OCI-LY7 (cell line): ENCODE results near the gene MSTN. TPM values are rescaled to one million over a fixed set of nuclear protein-coding genes. Genes with fewer than 3 reads are reported as not detected.

ENCODE experiments used
- BruUV-seq: library from RNA; stranded (reverse); fragments of 400-500 nt; replicated peaks from 2 replicates; lab custom pipeline; 2021; lab: Mats Ljungman, UMichigan
- CTCF ChIA-PET: fragments of 300-600 bp; sonication (Branson Sonifier 250); formaldehyde crosslinking; loops from one replicate; lab custom pipeline; 2022; ENCODE audit warnings: antibody characterized with exemption; ENCODE audit not compliant: unreplicated experiment; lab: Charles Lee
- POLR2A ChIA-PET: fragments of 300-600 bp; sonication (Branson Sonifier 250); formaldehyde crosslinking; loops from one replicate; lab custom pipeline; 2022; ENCODE audit warnings: antibody characterized with exemption; lab: Charles Lee
- DNase-seq: peaks from one replicate; pipeline ENCODE4 v3.0.0-alpha.2; 2015; ENCODE audit warnings: low spot score
- H2AFZ ChIP-seq: fragments of 200-600 bp; sonication (generic), shearing (Covaris generic); 2 replicates; pipeline ENCODE4 v1.6.1; 2014; ENCODE audit warnings: mild to moderate bottlenecking, antibody characterized with exemption, low read length, moderate library complexity
- H3K27ac ChIP-seq: fragments of 200-600 bp; sonication (generic); 2 replicates; pipeline ENCODE4 v1.5.1; 2014; ENCODE audit warnings: mixed run types, low read depth, mild to moderate bottlenecking, moderate library complexity, low read length, inconsistent platforms; ENCODE audit not compliant: poor library complexity, severe bottlenecking
- H3K36me3 ChIP-seq: fragments of 200-600 bp; sonication (generic); 2 replicates; pipeline ENCODE4 v1.6.1; 2014; ENCODE audit warnings: mild to moderate bottlenecking, antibody characterized with exemption, low read length, moderate library complexity, mixed read lengths; ENCODE audit not compliant: insufficient read depth
- H3K4me1 ChIP-seq: fragments of 200-600 bp; sonication (generic); 2 replicates; pipeline ENCODE4 v1.5.1; 2014; ENCODE audit warnings: mild to moderate bottlenecking, low read length; ENCODE audit not compliant: insufficient read depth, poor library complexity, severe bottlenecking
- H3K4me2 ChIP-seq: fragments of 200-600 bp; sonication (generic); 2 replicates; pipeline ENCODE4 v1.6.1; 2014; ENCODE audit warnings: mild to moderate bottlenecking, low read length
- H3K4me3 ChIP-seq: fragments of 200-600 bp; sonication (generic); 2 replicates; pipeline ENCODE4 v1.5.1; 2014; ENCODE audit warnings: mild to moderate bottlenecking, low read depth, low read length; ENCODE audit not compliant: poor library complexity, severe bottlenecking
- H3K79me2 ChIP-seq: fragments of 200-600 bp; sonication (generic); 2 replicates; pipeline ENCODE4 v1.6.1; 2016; ENCODE audit warnings: low read depth, mild to moderate bottlenecking, low read length, moderate library complexity, mixed read lengths; ENCODE audit not compliant: insufficient read depth
- H3K9me2 ChIP-seq: fragments of 200-600 bp; sonication (generic); 2 replicates; pipeline ENCODE4 v1.6.1; 2016; ENCODE audit warnings: mild to moderate bottlenecking, low read length, mixed read lengths; ENCODE audit not compliant: insufficient read depth
- H3K9me3 ChIP-seq: fragments of 200-600 bp; sonication (generic); 2 replicates; pipeline ENCODE4 v1.6.1; 2014; ENCODE audit warnings: mild to moderate bottlenecking, mixed run types, low read length, mixed read lengths
- H4K20me1 ChIP-seq: fragments of 200-600 bp; sonication (generic); 2 replicates; pipeline ENCODE4 v1.6.1; 2014; ENCODE audit warnings: mild to moderate bottlenecking, antibody characterized with exemption, low read length, moderate library complexity, mixed read lengths; ENCODE audit not compliant: insufficient read depth
- CTCF ChIP-seq: fragments of 200-600 bp; sonication (generic); conservative IDR thresholded peaks from 2 replicates; pipeline ENCODE4 v1.5.1; 2014; ENCODE audit warnings: mild to moderate bottlenecking, antibody characterized with exemption, low read length, moderate library complexity, mixed read lengths
- EZH2phosphoT487 ChIP-seq: fragments of 200-600 bp; sonication (generic); IDR thresholded peaks from 2 replicates; pipeline ENCODE4 v1.6.1; 2018; ENCODE audit warnings: low read depth, borderline replicate concordance, mild to moderate bottlenecking, mixed run types, antibody characterized with exemption, low read length, moderate library complexity, mixed read lengths
- intact Hi-C: fragments of 100-400 bp; cut with micrococcal nuclease; formaldehyde crosslinking; loops from one replicate; pipeline ENCODE4 v1.10.0; 2022; ENCODE audit not compliant: unreplicated experiment
- total RNA-seq, 2 experiments: library from RNA; depleted of rRNA in 1 of 2; stranded (reverse); fragments of >200 nt in 1 of 2; shearing (Covaris generic) in 1 of 2; gene quantifications; 2 replicates each; pipeline ENCODE4 v1.2.3, GENCODE V29; 2014 to 2022

The MSTN gene
- total RNA-seq, 2 experiments from 2014 or later, result not detected

GRCh38 chr2:190060019-190060418, 2.5 kb downstream of the MSTN start:
- CTCF ChIA-PET, result no interaction called here

GRCh38 chr2:190053426-190053825, 9.1 kb downstream of the MSTN start:
- CTCF ChIA-PET, result no interaction called here
- H3K4me2 ChIP-seq, result no peak overlapping the region
- no peak overlapping the region for H2AFZ ChIP-seq
- H4K20me1 ChIP-seq, result no peaks in the 10 kb centered on the region
- no TSS peak for BruUV-seq
- H3K9me3 ChIP-seq, result no peaks in the 10 kb centered on the region
- no peak overlapping the region for H3K27ac ChIP-seq
- intact Hi-C loops, result no loop called here
- no peak overlapping the region for H3K4me3 ChIP-seq
- H3K79me2 ChIP-seq, result no peaks in the 10 kb centered on the region
- no peaks in the 10 kb centered on the region for H3K4me1 ChIP-seq
- POLR2A ChIA-PET, result interaction anchor here (0.6 to 1.2 kb wide), 3 partner anchors 8 to 329 kb away, joined by 3 to 4 read pairs (median 3); no protein-coding TSS in a partner anchor
- H3K9me2 ChIP-seq, result no peaks in the 10 kb centered on the region
- DNase-seq, result no peak
- no peak for TF ChIP-seq EZH2phosphoT487
- TF ChIP-seq CTCF, result no peak
- H3K36me3 ChIP-seq, result no peaks in the 10 kb centered on the region

More at GRCh38 chr2:190060019-190060418, 2.5 kb downstream of the MSTN start:
- Histone ChIP-seq H3K79me2 (no peaks in the 10 kb centered on the region), H3K9me2 (no peaks in the 10 kb centered on the region), H4K20me1 (no peaks in the 10 kb centered on the region), H3K4me2 (no peak overlapping the region), H3K36me3 (no peaks in the 10 kb centered on the region), H3K9me3 (no peaks in the 10 kb centered on the region), H2AFZ (no peak overlapping the region), H3K4me3 (no peak overlapping the region), H3K27ac (no peak overlapping the region), H3K4me1 (no peaks in the 10 kb centered on the region)
- DNase-seq, result no peak
- no peak for TF ChIP-seq EZH2phosphoT487
- POLR2A ChIA-PET, result interaction anchor here (1.0 to 1.3 kb wide), 2 partner anchors 11 to 42 kb away, joined by 3 to 4 read pairs; no protein-coding TSS in a partner anchor
- no TSS peak for BruUV-seq
- intact Hi-C loops, result no loop called here

GRCh38 chr2:190052307-190052706, 10.2 kb downstream of the MSTN start:
- TF ChIP-seq EZH2phosphoT487 (no peak), CTCF (no peak)
- H3K36me3 ChIP-seq, result no peaks in the 10 kb centered on the region
- no TSS peak for BruUV-seq
- ChIA-PET CTCF (no interaction called here), POLR2A (interaction anchor here (1.2 kb wide), 1 partner anchor 328 kb away, joined by 3 read pairs; no protein-coding TSS in a partner anchor)
- no peak overlapping the region for H3K4me3 ChIP-seq
- no peaks in the 10 kb centered on the region for H3K79me2 ChIP-seq
- no peak for DNase-seq
- no peak overlapping the region for H3K4me2 ChIP-seq
- H3K9me3 ChIP-seq, result no peaks in the 10 kb centered on the region
- intact Hi-C loops, result no loop called here
- no peaks in the 10 kb centered on the region for H3K9me2 ChIP-seq
- H2AFZ ChIP-seq, result no peak overlapping the region
- no peaks in the 10 kb centered on the region for H4K20me1 ChIP-seq
- no peak overlapping the region for H3K27ac ChIP-seq
- H3K4me1 ChIP-seq, result no peaks in the 10 kb centered on the region
